PC-9 (cell line): ENCODE results near the gene MUC5AC. TPM values are rescaled to one million over a fixed set of nuclear protein-coding genes. Genes with fewer than 3 reads are reported as not detected.

ENCODE experiments used
- BruUV-seq: library from RNA; stranded (reverse); fragments of 400-500 nt; replicated peaks from 2 replicates; lab custom pipeline; 2021; lab: Mats Ljungman, UMichigan
- CTCF ChIA-PET: fragments of 300-600 bp; sonication (Branson Sonifier 250); formaldehyde crosslinking; loops from one replicate; lab custom pipeline; 2022; ENCODE audit warnings: antibody characterized with exemption; lab: Charles Lee
- POLR2A ChIA-PET: fragments of 300-600 bp; sonication (Branson Sonifier 250); formaldehyde crosslinking; loops from one replicate; lab custom pipeline; 2022; ENCODE audit warnings: antibody characterized with exemption; ENCODE audit not compliant: unreplicated experiment; lab: Charles Lee
- DNase-seq, 2 experiments: peaks; one replicate each; pipeline versions ENCODE4 v3.0.0 to v3.0.0-alpha.2; 2015 to 2022; ENCODE audit warnings: mixed read lengths in 1 of 2
- H2AFZ ChIP-seq: fragments of 200-600 bp; sonication (generic); 2 replicates; pipeline ENCODE4 v1.8.1; 2017; ENCODE audit warnings: antibody characterized with exemption
- H3F3A ChIP-seq: fragments of 200-600 bp; sonication (generic); 2 replicates; pipeline ENCODE4 v1.8.1; 2017; ENCODE audit warnings: antibody characterized with exemption, mild to moderate bottlenecking, low read depth; ENCODE audit not compliant: insufficient read depth
- H3K27ac ChIP-seq: fragments of 200-600 bp; sonication (generic); 2 replicates; pipeline ENCODE4 v1.6.1; 2016; ENCODE audit warnings: mixed run types
- H3K27me3 ChIP-seq: fragments of 200-600 bp; sonication (generic); 2 replicates; pipeline ENCODE4 v1.6.1; 2016; ENCODE audit warnings: low read depth, mixed run types; ENCODE audit not compliant: insufficient read depth
- H3K36me3 ChIP-seq: fragments of 200-600 bp; sonication (generic); 2 replicates; pipeline ENCODE4 v1.6.1; 2016; ENCODE audit warnings: low read depth, mixed run types
- H3K4me1 ChIP-seq: fragments of 200-600 bp; sonication (generic); replicated peaks from 2 replicates; pipeline ENCODE4 v1.6.1; 2016; ENCODE audit warnings: mixed run types; ENCODE audit not compliant: insufficient read depth
- H3K4me2 ChIP-seq: fragments of 200-600 bp; sonication (generic); 2 replicates; pipeline ENCODE4 v1.6.1; 2017; ENCODE audit warnings: mixed run types
- H3K4me3 ChIP-seq: fragments of 200-600 bp; sonication (generic); 2 replicates; pipeline ENCODE4 v1.6.1; 2016; ENCODE audit warnings: mixed run types
- H3K79me2 ChIP-seq: fragments of 200-600 bp; sonication (generic); 2 replicates; pipeline ENCODE4 v1.6.1; 2017; ENCODE audit warnings: low read depth, mixed run types
- H3K9me2 ChIP-seq: fragments of 200-600 bp; sonication (generic); 2 replicates; pipeline ENCODE4 v1.8.1; 2017; ENCODE audit warnings: mild to moderate bottlenecking; ENCODE audit not compliant: insufficient read depth
- H3K9me3 ChIP-seq: fragments of 200-600 bp; sonication (generic); 2 replicates; pipeline ENCODE4 v1.8.1; 2016; ENCODE audit warnings: low read depth; ENCODE audit not compliant: insufficient read depth
- H4K20me1 ChIP-seq: fragments of 200-600 bp; sonication (generic); 2 replicates; pipeline ENCODE4 v1.8.1; 2017; ENCODE audit not compliant: insufficient read depth
- CTCF ChIP-seq: fragments of 200-600 bp; sonication (generic); conservative IDR thresholded peaks from 2 replicates; pipeline ENCODE4 v1.6.1; 2017; ENCODE audit warnings: mixed run types, antibody characterized with exemption, mild to moderate bottlenecking, moderate library complexity
- EZH2 ChIP-seq: fragments of 200-600 bp; sonication (generic); IDR thresholded peaks from 2 replicates; pipeline ENCODE4 v1.8.0; 2017; ENCODE audit warnings: antibody characterized with exemption, low read depth
- intact Hi-C: fragments of 100-400 bp; cut with micrococcal nuclease; formaldehyde crosslinking; loops from one replicate; pipeline ENCODE4 v1.10.0; 2022; ENCODE audit not compliant: unreplicated experiment
- total RNA-seq: library from RNA; stranded (reverse); gene quantifications from 2 replicates; pipeline ENCODE4 v1.2.3, GENCODE V29; 2021

The MUC5AC gene
- total RNA-seq, 1 experiment from 2014 or later = 0.09 TPM

GRCh38 chr11:1218256-1218787, 60.6 kb downstream of the MUC5AC start:
- ChIA-PET CTCF (no interaction called here), POLR2A (interaction anchor here (0.7 kb wide), 1 partner anchor 560 kb away, joined by 10 read pairs; no protein-coding TSS in a partner anchor)
- intact Hi-C loops = no loop called here
- H3K36me3 ChIP-seq = no peaks in the 10 kb centered on the region
- no peak for TF ChIP-seq EZH2
- no peak for TF ChIP-seq CTCF
- peaks cover 4% of the 10 kb centered on the region; the same call in 1 of the 2 replicates for H3F3A ChIP-seq
- H3K4me1 ChIP-seq = peaks cover 37% of the 10 kb centered on the region
- no peak overlapping the region for H3K4me3 ChIP-seq
- H3K27me3 ChIP-seq = no peaks in the 10 kb centered on the region
- H4K20me1 ChIP-seq = no peaks in the 10 kb centered on the region
- H3K9me2 ChIP-seq = no peaks in the 10 kb centered on the region
- no peak overlapping the region for H2AFZ ChIP-seq
- no peak overlapping the region for H3K4me2 ChIP-seq
- H3K79me2 ChIP-seq = no peaks in the 10 kb centered on the region
- H3K9me3 ChIP-seq = peaks cover 5% of the 10 kb centered on the region; the same call in 1 of the 2 replicates
- no peak overlapping the region for H3K27ac ChIP-seq
- BruUV-seq = no TSS peak
- DNase-seq = no peak

GRCh38 chr11:1218788-1219445, 61.2 kb downstream of the MUC5AC start:
- Histone ChIP-seq H3K9me2 (no peaks in the 10 kb centered on the region), H4K20me1 (no peaks in the 10 kb centered on the region), H3K4me3 (no peak overlapping the region), H3K9me3 (peaks cover 5% of the 10 kb centered on the region; the same call in 1 of the 2 replicates), H3K4me1 (peaks cover 37% of the 10 kb centered on the region), H2AFZ (no peak overlapping the region), H3K27me3 (no peaks in the 10 kb centered on the region), H3K36me3 (no peaks in the 10 kb centered on the region), H3K27ac (peak overlapping the region; percentile 59), H3K4me2 (peak overlapping the region; percentile 70), H3K79me2 (no peaks in the 10 kb centered on the region), H3F3A (peaks cover 4% of the 10 kb centered on the region; the same call in 1 of the 2 replicates)
- DNase-seq = no peak
- POLR2A ChIA-PET = no interaction called here
- intact Hi-C loops = no loop called here
- TF ChIP-seq EZH2 (no peak), CTCF (no peak)
- CTCF ChIA-PET = no interaction called here
- no TSS peak for BruUV-seq

DNA sequence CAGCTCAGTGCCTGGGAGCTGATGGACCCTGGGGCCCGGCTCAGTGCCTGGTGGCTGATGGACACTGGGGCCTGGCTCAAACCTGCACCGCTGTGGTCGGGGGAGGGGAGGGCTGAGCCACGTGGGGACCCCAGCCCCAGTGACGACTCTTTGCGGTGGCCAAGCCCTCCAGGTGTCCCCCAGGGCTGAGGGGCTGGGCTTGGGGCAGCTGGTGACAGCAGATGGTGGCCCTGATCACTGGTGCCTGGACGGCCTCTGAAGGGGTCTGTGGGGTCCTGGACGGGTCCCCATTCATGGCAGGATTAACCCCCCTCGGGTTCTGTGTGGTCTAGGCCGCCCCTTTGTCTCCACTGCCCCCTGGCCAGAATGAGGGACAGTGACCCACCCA, 61.7 kb downstream of the MUC5AC start:
- Histone ChIP-seq H2AFZ (no peak overlapping the region), H3K79me2 (no peaks in the 10 kb centered on the region), H4K20me1 (no peaks in the 10 kb centered on the region), H3K36me3 (no peaks in the 10 kb centered on the region), H3K4me3 (no peak overlapping the region; the same call in 1 of the 2 replicates), H3K4me2 (peak overlapping the region; percentile 70), H3K4me1 (peaks cover 37% of the 10 kb centered on the region), H3K27ac (peak overlapping the region; percentile 59), H3K9me3 (peaks cover 5% of the 10 kb centered on the region; the same call in 1 of the 2 replicates), H3F3A (peaks cover 4% of the 10 kb centered on the region; the same call in 1 of the 2 replicates), H3K9me2 (no peaks in the 10 kb centered on the region), H3K27me3 (no peaks in the 10 kb centered on the region)
- intact Hi-C loops = no loop called here
- TF ChIP-seq CTCF = no peak
- no peak for TF ChIP-seq EZH2
- ChIA-PET POLR2A (no interaction called here), CTCF (no interaction called here)
- no peak for DNase-seq
- BruUV-seq = no TSS peak
